B cell (primary cell): ENCODE results near the gene NUDT16L1. TPM values are rescaled to one million over a fixed set of nuclear protein-coding genes. Genes with fewer than 3 reads are reported as not detected.

Experiments
- ATAC-seq: fragments of 200-7000 bp; cut with Tn5 transposase; one replicate; pipeline ENCODE4 v1.10.0; 2021; ENCODE audit warnings: low read depth, mild to moderate bottlenecking, moderate number of reproducible peaks, moderate library complexity
- CTCF ChIA-PET: fragments of 350-600 bp; sonication (Branson Sonifier 250); formaldehyde crosslinking; loops from one replicate; lab custom pipeline; 2021; ENCODE audit warnings: antibody characterized with exemption, inconsistent platforms; lab: Charles Lee
- POLR2A ChIA-PET: fragments of 350-600 bp; sonication (Branson Sonifier 250); formaldehyde crosslinking; loops from one replicate; lab custom pipeline; 2021; ENCODE audit warnings: antibody characterized with exemption; lab: Charles Lee
- DNase-seq: peaks from one replicate; pipeline ENCODE4 v3.0.0; 2013
- H2AFZ ChIP-seq: 2 replicates; pipeline ENCODE4 v1.6.1; 2012; ENCODE audit warnings: mild to moderate bottlenecking, low read depth, low read length; ENCODE audit not compliant: insufficient read depth, poor library complexity, severe bottlenecking
- H3K27ac ChIP-seq, 2 donors: 1 replicate in 1 of 2; 2 replicates in 1 of 2; pipeline ENCODE4 v1.5.1; 2012 to 2013; ENCODE audit warnings: low read length in 2 of 2, mild to moderate bottlenecking in 2 of 2, moderate library complexity in 1 of 2
- H3K27me3 ChIP-seq, 4 experiments: fragments of 200-600 bp in 1 of 4; sonication (generic) in 1 of 4; replicated peaks in 1 of 4; 1 replicate in 2 of 4; 2 replicates in 2 of 4; pipeline versions ENCODE4 v1.6.1 to v1.7.0; 2013 to 2016; ENCODE audit warnings: low read length in 3 of 4, mild to moderate bottlenecking in 2 of 4, mixed read lengths in 1 of 4, moderate library complexity in 1 of 4; ENCODE audit not compliant: insufficient read depth in 4 of 4, control insufficient read depth in 3 of 4; ENCODE audit errors: control extremely low read depth in 1 of 4
- H3K36me3 ChIP-seq, 2 experiments: replicated peaks in 1 of 2; 1 replicate in 1 of 2; 2 replicates in 1 of 2; pipeline versions ENCODE4 v1.6.1 to v1.7.1; 2013; ENCODE audit warnings: low read length in 1 of 2; ENCODE audit not compliant: insufficient read depth in 2 of 2, control insufficient read depth in 1 of 2; ENCODE audit errors: control extremely low read depth in 1 of 2, extremely low read depth in 1 of 2
- H3K4me1 ChIP-seq, 2 donors: fragments of 200-600 bp in 1 of 2; sonication (generic) in 1 of 2; 1 replicate in 1 of 2; 2 replicates in 1 of 2; pipeline versions ENCODE4 v1.5.1 to v1.6.1; 2013 to 2017; ENCODE audit warnings: low read length in 2 of 2; ENCODE audit not compliant: control insufficient read depth in 2 of 2, insufficient read depth in 2 of 2
- H3K4me2 ChIP-seq: replicated peaks from 2 replicates; pipeline ENCODE3; 2012; ENCODE audit warnings: mild to moderate bottlenecking, low read depth, low read length; ENCODE audit not compliant: poor library complexity, severe bottlenecking
- H3K4me3 ChIP-seq, 5 experiments: fragments of 200-600 bp in 1 of 5; sonication (generic) in 1 of 5; 1 replicate in 3 of 5; 2 replicates in 2 of 5; pipeline versions ENCODE4 v1.5.1 to v1.7.0; 2011 to 2016; ENCODE audit warnings: low read length in 4 of 5, mild to moderate bottlenecking in 4 of 5, low read depth in 2 of 5, control low read depth in 1 of 5, moderate library complexity in 1 of 5; ENCODE audit not compliant: insufficient read depth in 1 of 5; ENCODE audit errors: control extremely low read depth in 1 of 5, extremely low read depth in 1 of 5
- H3K79me2 ChIP-seq: fragments of 200-600 bp; sonication (generic); one replicate; pipeline ENCODE4 v1.6.0; 2016; ENCODE audit warnings: low read length; ENCODE audit not compliant: control insufficient read depth, insufficient read depth
- H3K9ac ChIP-seq: fragments of 200-600 bp; sonication (generic); 2 replicates; pipeline ENCODE4 v1.6.1; 2017; ENCODE audit warnings: mild to moderate bottlenecking, low read length, moderate library complexity
- H3K9me3 ChIP-seq, 3 donors: one replicate each; pipeline versions ENCODE4 v1.6.1 to v1.7.1; 2013; ENCODE audit warnings: low read length in 2 of 3; ENCODE audit not compliant: control insufficient read depth in 2 of 3, insufficient read depth in 1 of 3; ENCODE audit errors: control extremely low read depth in 1 of 3
- H4K20me1 ChIP-seq: 2 replicates; pipeline ENCODE4 v1.6.0; 2012; ENCODE audit warnings: mild to moderate bottlenecking, low read length; ENCODE audit not compliant: insufficient read depth, control insufficient read depth, poor library complexity, severe bottlenecking
- H3K27ac Mint-ChIP-seq: one replicate; pipeline ENCODE4 v1.8.0; 2021; ENCODE audit warnings: mixed read lengths
- H3K27me3 Mint-ChIP-seq: one replicate; pipeline ENCODE4 v1.8.0; 2021; ENCODE audit warnings: mixed read lengths
- H3K4me1 Mint-ChIP-seq: one replicate; pipeline ENCODE4 v1.8.0; 2021; ENCODE audit warnings: mixed read lengths
- H3K4me3 Mint-ChIP-seq: one replicate; pipeline ENCODE4 v1.8.0; 2021; ENCODE audit warnings: mixed read lengths
- H3K9me3 Mint-ChIP-seq: one replicate; pipeline ENCODE4 v1.8.0; 2022; ENCODE audit warnings: mixed read lengths; ENCODE audit not compliant: insufficient read depth
- EZH2 ChIP-seq: IDR thresholded peaks from 2 replicates; pipeline ENCODE4 v1.6.1; 2012; ENCODE audit warnings: borderline replicate concordance, low read depth, mild to moderate bottlenecking, moderate library complexity, low read length; ENCODE audit not compliant: insufficient read depth, poor library complexity, severe bottlenecking
- WGBS: methylation state at CpG from one replicate; pipeline ENCODE4 v1.1.5; 2013; ENCODE audit warnings: missing lambda C conversion rate; ENCODE audit not compliant: insufficient coverage; 5-methylcytosine and 5-hydroxymethylcytosine counted together
- intact Hi-C: fragments of 100-400 bp; cut with micrococcal nuclease; formaldehyde crosslinking; loops from one replicate; pipeline ENCODE4 v1.10.0; 2022
- polyA plus RNA-seq: library from polyadenylated mRNA; depleted of rRNA; stranded (reverse); fragments of >200 nt; gene quantifications from 2 replicates; pipeline ENCODE4 v1.2.3, GENCODE V29; 2012
- total RNA-seq, 2 donors: library from RNA; stranded (reverse); fragments of 120-200 nt in 1 of 2; gene quantifications; 1 replicate in 1 of 2; 2 replicates in 1 of 2; pipeline versions ENCODE4 v1.2.3 to v1.2.4, GENCODE V29; 2013 to 2022
- TF ChIP-seq, protein P1 (sequence below): fragments of 200-600 bp; IDR thresholded peaks from one replicate; pipeline ENCODE4 v1.8.0; 2022; ENCODE audit warnings: antibody characterized with exemption, mild to moderate bottlenecking

Gene NUDT16L1
- total and polyA plus RNA-seq, 2 donors (not counting 1 experiment from before 2014, with no cell fraction given): 38.5 to 59.2 TPM

DNA sequence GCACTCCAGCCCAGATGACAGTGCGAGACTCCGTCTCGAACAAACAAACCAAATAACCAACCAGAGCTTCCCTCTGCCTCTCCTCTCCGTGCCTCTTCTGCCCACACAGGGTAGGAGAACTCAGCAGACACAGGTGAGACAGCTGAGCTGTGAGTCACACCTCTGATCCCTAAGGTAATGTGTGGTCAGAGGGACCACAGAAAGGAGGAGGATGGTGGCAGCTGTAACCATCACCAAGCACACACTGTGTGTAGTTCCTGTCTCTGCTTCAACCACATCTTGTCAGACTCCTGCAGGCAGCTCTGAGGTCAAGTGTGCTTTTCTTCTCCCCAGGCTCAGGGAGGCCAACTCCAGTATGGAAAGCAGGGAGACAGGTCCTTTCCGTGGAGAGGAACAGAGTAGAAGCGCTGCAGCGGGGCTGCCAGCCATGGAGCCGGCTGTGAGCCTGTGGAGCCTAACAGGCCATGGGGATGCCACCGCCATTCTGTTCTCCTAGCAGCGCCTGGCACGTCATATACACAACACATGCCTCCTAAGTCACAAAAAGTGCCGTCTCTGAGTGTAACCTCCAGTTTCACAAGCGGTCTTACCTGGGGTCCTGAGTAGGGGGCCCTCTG, 7.1 kb downstream of the NUDT16L1 start:
- Mint-ChIP-seq H3K27me3 (no peaks in the 10 kb centered on the region), H3K4me1 (peaks cover under 1% of the 10 kb centered on the region), H3K27ac (no peak overlapping the region), H3K4me3 (no peak overlapping the region), H3K9me3 (no peaks in the 10 kb centered on the region)
- H3K4me2 ChIP-seq: no peak overlapping the region
- peaks cover 0 to 58% of the 10 kb centered on the region in 2 experiments for H3K36me3 ChIP-seq
- ATAC-seq (no peak), DNase-seq (peak; percentile 9)
- H3K9me3 ChIP-seq: no peaks in the 10 kb centered on the region
- H2AFZ ChIP-seq: no peak overlapping the region
- no peaks in the 10 kb centered on the region for H4K20me1 ChIP-seq
- 98% methylated on average over 6 of the region's 13 CpGs for WGBS
- no peaks in the 10 kb centered on the region for H3K4me1 ChIP-seq
- POLR2A ChIA-PET: interaction anchor here (0.5 to 0.6 kb wide), 2 partner anchors 58 to 86 kb away, joined by 3 read pairs; no protein-coding TSS in a partner anchor
- H3K27ac ChIP-seq: no peak overlapping the region
- no peak for TF ChIP-seq EZH2
- TF ChIP-seq, protein P1, sequence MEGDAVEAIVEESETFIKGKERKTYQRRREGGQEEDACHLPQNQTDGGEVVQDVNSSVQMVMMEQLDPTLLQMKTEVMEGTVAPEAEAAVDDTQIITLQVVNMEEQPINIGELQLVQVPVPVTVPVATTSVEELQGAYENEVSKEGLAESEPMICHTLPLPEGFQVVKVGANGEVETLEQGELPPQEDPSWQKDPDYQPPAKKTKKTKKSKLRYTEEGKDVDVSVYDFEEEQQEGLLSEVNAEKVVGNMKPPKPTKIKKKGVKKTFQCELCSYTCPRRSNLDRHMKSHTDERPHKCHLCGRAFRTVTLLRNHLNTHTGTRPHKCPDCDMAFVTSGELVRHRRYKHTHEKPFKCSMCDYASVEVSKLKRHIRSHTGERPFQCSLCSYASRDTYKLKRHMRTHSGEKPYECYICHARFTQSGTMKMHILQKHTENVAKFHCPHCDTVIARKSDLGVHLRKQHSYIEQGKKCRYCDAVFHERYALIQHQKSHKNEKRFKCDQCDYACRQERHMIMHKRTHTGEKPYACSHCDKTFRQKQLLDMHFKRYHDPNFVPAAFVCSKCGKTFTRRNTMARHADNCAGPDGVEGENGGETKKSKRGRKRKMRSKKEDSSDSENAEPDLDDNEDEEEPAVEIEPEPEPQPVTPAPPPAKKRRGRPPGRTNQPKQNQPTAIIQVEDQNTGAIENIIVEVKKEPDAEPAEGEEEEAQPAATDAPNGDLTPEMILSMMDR: no peak
- intact Hi-C loops: no loop called here
- H3K27me3 ChIP-seq: no peaks in the 10 kb centered on the region
- CTCF ChIA-PET: no interaction called here
- H3K9ac ChIP-seq: no peak overlapping the region
- no peaks in the 10 kb centered on the region for H3K79me2 ChIP-seq
- no peak overlapping the region for H3K4me3 ChIP-seq

DNA sequence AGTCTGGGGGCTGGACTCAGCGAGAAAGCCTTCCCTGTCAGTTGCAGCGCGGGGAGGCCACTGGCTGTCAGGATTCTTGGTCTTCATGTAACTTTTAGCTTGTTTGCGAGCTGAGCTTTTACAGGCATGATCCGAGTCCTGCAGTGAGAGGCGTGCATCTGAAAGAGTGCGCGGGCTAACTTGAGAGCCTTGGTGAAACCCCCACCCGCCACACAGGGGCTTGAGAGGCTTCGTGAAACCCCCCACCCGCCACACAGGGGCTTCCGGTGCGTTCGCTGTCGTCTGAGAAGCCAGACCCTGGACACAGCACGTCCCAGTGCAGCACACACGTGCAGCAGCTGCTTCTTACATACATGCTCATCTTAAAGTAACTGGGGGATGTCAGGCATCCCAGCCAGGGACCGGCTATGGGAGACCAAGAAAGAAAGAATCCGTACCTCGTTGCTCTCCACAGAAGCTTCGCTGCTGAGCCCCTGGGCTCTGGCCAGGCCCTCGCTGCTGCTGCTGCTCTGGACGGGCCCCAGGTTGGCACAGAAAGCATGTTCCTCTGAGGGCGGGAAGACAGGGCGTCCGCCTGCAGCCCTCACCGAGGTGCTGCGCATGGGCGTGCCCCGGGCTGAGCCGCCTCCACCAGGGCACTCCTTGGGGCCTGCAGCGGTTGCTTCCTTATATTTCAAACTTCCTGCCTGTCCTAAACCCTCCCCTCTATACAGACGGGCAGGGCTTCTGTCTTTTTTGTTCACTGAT, 7.8 kb downstream of the NUDT16L1 start:
- TF ChIP-seq, protein P1: no peak
- TF ChIP-seq EZH2: no peak
- WGBS: 95% methylated on average over 33 of the region's 33 CpGs
- no peak for DNase-seq
- no peak overlapping the region for H3K27ac Mint-ChIP-seq
- intact Hi-C loops: no loop called here
- H3K36me3 ChIP-seq: peaks cover 0 to 51% of the 10 kb centered on the region in 2 experiments
- no peak overlapping the region for H3K4me3 ChIP-seq
- POLR2A ChIA-PET: interaction anchor here (0.5 kb wide), 1 partner anchor 85 kb away, joined by 3 read pairs; no protein-coding TSS in a partner anchor
- no peaks in the 10 kb centered on the region for H3K27me3 ChIP-seq
- no peaks in the 10 kb centered on the region for H3K27me3 Mint-ChIP-seq
- no peaks in the 10 kb centered on the region for H3K9me3 Mint-ChIP-seq
- no peaks in the 10 kb centered on the region for H3K4me1 ChIP-seq
- H2AFZ ChIP-seq: no peak overlapping the region
- H3K79me2 ChIP-seq: no peaks in the 10 kb centered on the region
- no peak for ATAC-seq
- H3K4me3 Mint-ChIP-seq: no peak overlapping the region
- no peaks in the 10 kb centered on the region for H3K9me3 ChIP-seq
- no peak overlapping the region for H3K4me2 ChIP-seq
- no peak overlapping the region for H3K9ac ChIP-seq
- CTCF ChIA-PET: no interaction called here
- H4K20me1 ChIP-seq: no peaks in the 10 kb centered on the region
- H3K4me1 Mint-ChIP-seq: no peaks in the 10 kb centered on the region
- H3K27ac ChIP-seq: no peak overlapping the region
